SKM-1 treated with dmso at 0.1 percent for 144 hours (cell line): ENCODE results near the gene LRRFIP1.

Experiments
- DNase-seq: peaks from one replicate; lab custom pipeline; 2025; ENCODE audit not compliant: unreplicated experiment; lab: John Stamatoyannopoulos, UW

LRRFIP1 gene

DNA sequence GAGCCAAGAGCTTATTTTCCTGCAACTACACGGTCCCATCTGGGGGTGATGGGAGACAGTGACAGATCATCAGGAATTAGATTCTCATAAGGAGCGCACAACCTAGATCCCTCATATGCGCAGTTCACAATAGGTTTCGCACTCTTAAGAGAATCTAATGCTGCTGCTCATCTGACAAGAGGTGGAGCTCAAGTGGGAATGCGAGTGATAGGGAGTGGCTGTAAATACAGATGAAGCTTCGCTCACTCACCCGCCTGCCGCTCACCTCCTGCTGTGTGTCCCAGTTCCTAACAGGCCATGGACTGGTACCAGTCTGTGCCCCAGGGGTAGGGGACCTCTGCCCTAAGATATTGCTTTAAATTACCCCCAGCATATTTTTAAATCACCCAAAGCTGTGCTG lies 10.8 kb downstream of the LRRFIP1 start:
- DNase-seq = no peak

DNA sequence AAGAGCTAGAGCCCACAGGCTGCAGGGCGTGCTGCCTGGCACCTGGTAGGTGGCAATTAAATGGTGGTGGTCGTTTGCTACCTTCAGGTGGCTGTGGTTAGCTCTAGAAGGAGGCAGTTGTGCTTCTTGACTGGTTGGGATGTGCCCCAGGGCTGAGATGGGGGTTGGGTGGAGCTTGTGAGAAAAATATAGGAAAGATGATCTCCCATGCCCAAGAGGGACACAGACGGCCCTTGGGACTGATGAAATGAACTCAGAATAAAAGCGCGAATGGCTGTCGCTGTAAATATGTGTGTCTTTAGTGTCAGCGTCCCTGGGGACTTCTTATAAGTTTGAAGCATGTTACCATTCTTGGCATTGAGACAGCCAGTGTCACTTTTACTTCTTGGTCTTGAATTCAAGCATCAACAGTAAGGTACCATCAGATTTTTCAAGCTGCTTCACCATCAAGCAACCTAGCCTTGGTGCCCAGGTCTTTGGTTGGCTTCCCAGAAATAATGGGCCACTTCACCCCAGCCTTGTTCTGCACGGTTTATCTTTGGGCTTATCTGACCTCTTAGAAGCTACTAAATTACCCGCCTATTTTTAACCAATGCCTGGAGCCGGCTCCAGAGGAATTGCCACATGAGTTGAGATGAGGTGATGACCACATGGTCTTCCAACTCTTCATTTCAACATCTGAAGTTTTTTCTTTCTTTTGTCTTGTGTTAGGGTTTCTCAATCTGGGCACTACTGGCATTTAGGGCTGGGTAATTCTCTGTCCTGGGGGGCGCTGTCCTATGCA lies 11.9 kb downstream of the LRRFIP1 start:
- DNase-seq = no peak

DNA sequence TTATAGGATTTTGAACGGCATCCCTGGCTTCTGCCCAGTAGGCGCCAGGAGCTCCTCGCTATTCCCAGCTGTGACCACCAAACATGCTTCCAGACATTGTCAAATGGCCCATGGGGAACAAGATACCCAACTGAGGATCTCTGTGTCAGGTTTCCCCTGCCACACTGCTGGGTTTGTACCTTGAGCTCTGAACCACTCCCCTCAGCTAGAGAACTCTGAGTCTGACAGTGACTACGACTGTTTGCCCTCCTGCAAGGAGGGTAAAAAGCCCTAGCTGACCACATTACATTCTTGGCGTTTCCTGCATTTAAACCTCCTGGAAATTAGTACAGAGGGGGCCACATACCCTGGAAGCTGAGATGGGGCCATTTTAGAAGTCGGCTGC lies 12.4 kb downstream of the LRRFIP1 start:
- no peak for DNase-seq

DNA sequence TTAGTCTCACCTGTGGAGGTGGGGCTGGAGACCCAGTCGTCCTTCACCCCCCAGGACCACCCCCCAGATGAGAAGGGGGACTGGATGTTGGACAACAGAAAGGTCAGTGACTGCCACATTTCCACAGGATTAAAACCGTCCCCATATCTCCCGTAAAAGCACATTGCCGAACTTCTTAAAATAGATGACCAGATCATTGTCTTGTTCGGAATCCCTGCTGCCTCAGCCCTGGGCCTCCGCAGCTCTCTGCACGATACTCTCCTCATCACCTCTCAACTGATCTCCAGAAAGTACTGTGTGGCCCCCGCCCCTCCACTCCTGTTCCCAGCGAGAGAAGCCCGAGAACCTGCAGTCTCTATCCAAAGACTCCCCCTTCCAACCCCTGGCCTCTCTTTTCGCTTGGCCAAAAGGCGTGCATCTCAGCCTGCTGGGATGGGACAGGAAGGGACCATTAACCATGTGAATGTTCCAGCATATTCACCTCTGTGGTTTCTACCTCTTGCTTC lies 13.2 kb downstream of the LRRFIP1 start:
- no peak for DNase-seq

DNA sequence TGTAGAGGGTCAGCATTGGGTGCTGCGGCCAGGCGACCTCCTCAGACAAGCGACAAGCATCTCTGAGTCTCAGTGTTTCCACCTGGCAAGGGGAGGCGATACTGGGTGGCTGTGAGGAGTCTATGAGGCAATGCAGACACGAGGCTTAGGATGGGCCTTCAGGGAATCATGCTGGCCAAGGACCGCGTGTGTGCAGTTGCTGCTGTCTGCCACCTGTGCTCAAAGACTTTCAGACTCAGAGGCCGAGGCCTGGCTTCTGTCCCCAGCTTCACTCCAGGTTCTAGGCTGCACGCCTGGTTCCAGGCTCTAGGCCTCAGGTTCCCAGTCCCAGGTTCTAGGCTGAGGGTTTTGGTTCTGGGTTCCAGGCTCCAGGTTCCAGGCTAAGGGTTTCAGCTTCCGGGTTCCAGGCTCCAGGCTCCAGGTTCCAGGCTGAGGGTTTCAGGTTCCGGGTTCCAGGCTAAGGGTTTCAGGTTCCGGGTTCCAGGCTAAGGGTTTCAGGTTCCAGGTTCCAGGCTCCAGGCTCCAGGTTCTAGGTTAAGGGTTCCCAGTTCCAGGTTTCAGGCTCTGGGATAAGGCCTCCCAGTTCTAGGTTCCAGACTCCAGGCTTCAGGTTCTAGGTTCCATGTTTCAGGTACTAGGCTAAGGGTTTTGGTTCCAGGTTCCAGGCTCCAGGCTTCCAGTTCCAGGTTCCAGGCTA lies 14.8 kb downstream of the LRRFIP1 start:
- DNase-seq = no peak

DNA sequence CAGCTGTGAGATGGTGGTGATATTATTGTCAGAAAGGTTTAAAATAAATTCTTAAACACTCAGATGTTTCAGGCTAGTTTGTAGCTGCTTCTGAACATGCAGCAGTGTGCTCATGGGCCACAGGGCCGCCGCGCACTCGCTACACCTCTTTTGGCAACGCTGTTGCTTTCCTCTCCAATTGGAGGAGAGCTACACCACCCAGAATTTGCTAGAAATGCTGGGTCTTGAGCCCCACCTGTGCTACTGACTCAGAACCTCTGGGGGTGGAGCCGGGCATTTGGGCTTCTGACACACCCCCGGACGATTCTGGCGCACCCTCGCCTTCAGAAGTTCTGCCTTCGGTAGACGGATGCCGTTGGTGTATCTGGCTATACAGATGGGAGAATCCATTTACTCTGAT lies 15.7 kb downstream of the LRRFIP1 start:
- no peak for DNase-seq

DNA sequence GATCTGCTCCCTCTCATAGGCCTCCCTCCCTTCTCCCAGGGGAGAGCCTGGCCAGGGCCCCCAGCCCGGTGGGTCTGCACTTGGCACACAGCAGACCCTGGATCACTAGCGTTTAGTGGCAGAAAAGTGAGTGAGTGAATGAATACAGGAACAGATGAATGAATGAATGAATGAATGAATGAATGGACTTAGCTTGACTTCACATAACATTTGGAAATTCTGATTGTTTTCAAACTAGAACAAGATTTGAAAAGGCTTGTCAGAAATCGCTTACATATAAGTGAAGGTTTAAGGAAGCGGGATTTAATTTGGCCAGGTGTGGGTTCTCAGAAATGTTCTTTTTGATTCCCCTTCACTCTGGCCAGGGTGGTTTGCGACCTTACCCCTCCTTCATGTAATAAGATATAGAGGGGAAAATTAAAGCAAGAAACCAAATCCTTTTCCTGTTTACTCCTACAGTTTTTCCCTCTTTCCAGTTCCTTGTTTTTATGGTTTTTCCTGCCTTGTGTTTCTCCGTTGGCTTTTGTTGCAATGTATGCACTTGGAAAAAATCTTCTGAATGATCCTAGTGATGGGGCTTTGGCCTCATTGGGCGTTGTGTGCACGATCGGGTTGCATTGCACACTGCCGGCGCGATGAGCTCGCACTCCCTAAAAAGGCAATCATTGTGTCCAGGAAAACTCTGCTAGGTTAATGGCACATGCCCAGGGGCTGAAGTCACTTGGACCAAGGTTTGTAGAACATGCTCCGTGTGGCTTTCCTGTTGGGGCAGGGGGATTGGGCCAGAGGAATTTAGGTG lies 16.4 kb downstream of the LRRFIP1 start:
- no peak for DNase-seq

DNA sequence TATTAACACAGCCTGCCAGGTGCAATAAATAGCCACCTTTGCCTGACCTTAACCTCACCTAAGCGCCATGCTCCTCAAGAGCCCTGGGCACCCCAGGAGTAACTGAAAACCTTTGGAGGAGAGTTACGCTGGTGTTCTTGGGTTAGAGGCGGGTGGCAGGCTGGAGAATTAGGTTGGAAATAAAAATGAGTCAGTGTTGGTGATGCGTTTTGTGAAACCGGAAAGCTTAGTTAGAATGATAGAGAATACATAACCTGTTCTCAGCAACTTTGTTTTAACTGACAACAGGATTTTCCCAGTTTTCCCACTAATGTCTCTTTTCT lies 17.0 kb downstream of the LRRFIP1 start:
- no peak for DNase-seq

DNA sequence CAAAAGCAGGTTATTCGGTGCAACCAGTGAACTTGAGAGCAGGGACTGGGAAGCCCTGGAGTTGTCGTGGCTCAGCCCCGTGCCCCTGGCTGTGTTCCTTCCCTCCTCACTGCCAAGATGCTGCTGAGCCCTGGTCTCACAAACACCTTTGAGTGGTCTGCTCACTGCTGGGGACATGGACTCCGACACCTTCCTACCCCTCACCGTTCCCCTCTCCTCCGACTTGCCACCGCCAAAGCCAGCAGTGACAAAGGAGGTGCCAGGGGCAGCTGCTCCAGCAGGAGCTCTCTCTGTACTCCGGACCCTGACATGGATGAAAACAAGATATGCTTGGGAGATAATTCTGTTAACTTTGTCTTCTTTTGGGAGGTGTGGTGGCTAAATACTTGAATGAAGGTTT lies 17.9 kb downstream of the LRRFIP1 start:
- DNase-seq = no peak

DNA sequence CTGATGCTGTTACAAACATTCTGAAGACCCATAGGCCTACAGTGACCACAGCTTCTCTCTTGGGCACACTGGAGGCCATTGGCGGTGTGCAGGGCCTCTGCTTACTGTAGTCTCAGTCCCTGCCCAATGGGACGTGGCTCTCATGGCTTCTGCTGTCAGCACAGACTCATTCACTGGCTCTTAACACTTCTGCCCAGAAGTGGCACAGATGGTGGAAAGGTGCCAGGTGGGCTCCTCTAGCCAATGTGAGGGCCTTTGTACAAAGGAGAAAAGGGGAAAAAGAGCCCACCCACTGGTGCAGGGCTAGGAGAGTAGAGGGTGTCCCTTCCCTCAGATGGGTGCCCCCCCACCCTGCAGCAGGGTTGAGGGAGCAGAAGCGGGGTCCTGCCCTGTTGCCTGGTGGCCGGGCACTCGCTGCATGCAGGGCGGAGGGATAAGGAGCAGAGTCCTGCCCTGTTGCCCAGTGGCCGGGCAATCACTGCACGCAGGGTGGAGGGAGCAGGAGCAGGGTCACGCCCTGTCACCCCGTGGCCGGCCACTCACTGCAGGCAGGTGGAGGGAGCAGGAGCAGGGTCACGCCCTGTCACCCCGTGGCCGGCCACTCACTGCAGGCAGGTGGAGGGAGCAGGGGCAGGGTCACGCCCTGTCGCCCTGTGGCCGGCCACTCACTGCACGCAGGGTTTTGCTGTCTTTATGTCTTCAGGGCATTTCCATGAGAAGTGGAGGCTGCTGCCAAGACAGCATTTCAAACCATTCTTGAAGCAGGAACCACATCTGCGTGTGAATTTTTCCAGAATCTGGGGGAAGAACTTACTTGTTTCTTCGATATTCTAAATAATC lies 20.0 kb downstream of the LRRFIP1 start:
- no peak for DNase-seq

DNA sequence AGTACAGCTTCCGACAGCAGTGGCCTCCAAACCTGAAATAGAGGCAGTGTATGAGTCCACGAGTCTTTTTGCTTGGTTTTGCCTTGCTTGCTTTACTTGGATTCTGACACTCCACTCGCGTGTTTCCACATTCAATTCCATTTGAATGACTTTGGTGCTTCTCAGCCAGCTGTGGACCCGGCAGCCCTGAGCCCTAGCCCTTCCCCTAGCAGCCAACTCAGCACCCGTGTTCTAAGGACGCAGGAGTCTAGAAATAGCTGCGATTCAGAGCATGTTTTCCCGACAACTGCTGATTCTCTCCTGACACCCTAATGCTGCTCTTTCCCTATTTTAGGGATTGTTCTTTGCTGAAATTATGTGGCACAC lies 20.6 kb downstream of the LRRFIP1 start:
- no peak for DNase-seq

DNA sequence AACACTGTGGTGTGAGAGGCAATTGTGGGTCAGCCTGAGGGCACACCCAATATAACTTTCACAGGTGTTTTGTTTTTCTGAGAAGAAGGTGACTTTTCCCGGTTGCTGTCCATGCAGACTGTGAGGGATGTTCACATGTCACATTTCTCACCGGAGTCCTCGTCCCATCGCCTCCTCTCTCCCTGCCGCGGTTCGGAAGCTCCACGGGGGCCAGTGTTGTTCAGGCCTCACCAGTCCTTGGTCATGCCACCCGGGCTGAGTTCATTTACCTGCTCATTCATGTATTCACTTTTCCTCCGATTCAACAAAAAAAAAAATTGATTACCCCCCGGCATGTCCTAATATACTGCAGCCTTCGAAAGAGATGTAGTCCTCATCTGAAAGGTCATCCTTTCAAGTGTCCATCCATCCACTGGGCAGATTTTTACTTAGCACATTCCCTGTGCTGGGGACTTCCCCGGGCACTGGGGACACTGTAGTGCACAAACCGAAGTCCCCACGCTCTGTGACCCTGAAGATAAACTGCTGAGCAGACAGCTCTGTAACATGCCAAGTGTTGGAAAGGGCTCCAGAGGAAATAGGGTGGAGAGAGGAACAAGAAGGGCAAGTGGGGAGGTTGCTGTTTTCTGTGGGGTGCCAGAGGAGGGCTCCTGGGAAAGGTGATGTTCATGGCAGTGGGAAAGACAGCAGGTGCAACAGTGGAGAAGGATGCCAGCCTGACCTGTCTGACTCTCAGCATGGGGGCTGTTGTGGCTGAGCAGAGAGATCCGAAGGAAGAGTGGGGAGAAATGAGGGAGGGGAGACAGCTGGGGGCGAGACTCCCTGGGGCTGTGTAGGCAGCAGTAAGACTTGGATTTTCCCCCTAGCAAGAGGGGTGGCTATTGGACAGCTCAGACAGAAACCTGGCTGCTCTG lies 22.4 kb downstream of the LRRFIP1 start:
- no peak for DNase-seq

DNA sequence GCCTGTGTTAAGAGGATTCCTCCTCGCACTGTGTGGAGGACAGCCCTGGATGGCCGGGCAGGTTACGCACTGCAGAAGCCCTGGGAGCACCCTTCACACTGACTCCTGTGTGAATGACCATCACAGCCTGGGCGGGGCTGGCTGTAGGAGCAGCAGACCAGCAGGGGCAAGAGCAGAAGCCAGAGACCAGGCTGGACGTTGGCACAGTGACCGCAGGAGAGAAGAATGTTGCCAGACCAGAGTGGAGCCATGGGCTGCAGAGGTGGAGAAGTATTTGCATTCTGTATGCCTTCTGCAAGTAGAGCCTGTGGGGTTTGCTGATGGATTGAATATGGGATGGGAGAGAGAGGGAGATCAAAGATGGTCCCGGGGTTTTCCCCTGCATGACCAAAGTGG lies 23.1 kb downstream of the LRRFIP1 start:
- no peak for DNase-seq

DNA sequence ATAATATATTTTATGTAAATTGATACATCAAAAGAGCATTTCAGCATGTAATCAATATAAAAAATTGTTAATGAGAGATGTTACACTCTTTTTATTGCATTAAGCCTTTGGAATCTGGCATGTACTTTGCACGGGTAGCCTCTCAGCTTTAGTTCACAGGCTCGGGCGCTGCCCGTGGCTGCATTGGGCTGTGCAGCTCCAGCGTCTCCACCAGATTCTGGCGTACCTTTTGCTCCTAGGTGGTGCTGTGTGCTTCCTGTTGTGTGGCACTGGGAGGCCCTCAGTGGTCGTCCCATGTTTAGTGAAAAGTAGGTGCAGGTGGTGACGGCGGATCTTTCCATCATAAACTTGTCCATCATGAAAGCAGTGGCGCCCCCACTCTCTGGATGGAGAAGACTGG lies 24.4 kb downstream of the LRRFIP1 start:
- DNase-seq = no peak

DNA sequence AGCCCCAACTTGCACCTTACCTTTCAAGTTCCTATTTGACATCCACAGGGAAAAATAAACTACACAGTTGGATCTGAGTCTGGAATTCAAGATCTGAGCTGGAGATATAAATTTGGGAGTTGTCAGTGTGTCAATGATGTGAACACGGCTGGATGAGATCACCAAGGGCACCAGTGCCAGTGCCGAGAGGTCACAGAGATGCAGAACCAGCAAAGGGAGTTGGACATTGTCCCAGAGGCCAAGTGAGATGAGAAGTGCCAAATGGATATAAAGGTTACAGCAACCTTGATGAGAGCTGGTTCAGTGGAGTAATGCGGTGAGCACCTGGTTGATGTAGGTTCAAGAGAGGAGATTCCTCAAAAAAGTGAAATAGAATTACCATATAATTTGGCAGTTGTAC lies 24.8 kb downstream of the LRRFIP1 start:
- no peak for DNase-seq

DNA sequence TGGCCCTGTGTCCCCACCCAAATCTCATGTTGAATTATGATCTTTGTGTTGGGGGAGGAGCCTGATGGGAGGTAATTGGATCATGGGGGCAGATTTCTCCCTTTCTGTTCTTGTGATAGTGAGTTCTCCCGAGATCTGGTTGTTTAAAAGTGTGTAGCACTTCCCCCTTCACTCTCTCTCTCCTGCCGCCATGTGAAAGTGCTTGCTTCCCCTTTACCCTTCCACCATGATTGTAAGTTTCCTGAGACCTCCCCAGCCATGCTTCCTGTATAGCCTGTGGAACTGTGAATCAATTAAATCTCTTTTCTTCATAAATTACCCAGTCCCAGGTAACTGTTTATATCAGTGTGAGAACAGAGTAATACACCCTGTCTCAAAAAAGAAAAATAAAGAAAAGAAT lies 25.5 kb downstream of the LRRFIP1 start:
- DNase-seq = no peak

DNA sequence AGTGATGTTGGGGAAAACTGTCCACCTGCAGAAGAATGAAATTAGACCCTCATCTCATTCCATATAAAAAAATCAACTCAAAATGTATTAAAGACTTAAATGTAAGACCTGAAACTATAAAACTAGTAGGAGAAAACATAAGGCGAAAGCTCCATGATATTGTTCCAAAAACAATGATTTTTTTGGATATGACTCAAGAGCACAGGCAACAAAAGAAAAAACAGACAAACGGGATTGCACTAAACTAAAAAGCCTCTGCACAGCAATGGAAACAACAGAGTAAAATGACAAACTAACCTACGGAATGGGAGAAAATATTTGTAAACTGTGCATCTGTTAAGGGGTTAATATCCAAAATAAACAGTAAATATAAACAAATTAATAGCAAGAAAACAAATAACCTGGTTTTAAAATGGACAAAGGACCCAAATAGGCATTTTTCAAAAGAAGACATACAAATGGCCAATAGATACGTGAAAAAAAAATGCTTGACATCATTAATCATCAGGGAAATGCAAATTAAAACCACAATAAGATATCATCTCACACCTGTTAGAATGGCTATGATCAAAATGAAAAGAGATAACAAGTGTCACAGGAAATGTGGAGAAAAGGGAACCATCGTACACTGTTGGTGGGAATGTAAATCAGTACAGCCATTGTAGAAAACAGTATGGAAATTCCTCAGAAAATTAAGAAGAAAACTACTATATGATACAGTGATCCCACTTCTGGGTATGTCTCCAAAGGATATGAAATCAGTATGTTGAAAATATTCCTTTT lies 26.6 kb downstream of the LRRFIP1 start:
- no peak for DNase-seq

DNA sequence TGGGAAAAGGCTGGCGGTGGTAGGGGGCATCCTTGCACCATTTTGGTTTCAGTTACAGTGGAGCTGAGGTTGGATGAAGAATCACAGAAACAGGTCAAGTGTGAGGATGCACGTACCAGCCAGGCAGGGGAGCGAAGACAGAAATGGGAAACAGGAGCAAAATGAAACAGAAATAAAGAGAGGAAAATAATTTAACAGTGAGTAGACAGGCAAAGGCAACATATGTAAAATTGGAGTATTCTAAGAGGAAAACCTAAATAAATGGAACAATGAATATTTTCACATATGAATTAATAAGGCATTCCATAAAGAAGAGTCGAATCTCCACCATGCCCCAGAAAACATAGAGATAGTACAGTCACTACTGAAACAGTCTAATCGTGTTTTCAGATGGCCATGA lies 29.7 kb downstream of the LRRFIP1 start:
- no peak for DNase-seq

DNA sequence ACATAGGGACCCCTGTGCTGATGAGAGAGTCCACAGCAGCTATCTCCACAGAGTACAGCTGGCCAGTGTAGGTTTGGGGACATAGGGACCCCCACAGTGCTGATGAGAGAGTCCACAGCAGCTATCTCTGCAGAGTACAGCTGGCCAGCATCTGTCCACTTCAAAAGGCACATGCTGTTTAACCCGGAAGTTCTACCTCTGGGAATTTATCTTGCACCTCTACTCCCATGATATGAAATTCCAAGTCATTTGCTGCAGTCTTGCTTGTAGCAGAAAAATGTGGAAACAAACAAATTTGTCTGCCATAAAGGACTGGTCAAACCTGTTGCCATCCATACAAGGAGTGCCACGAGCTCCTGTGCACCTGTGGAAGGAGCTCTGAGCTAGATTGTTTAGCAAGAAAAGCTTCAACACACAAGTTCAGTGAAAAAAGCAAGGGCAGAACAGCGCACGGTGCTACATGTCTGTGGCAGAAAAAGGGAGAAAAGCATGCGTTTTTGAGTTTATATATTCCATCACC lies 33.1 kb downstream of the LRRFIP1 start:
- no peak for DNase-seq
